Neural cell (in vitro differentiated cells): Measurements from ENCODE around the gene RAP1GDS1. TPM values are rescaled to one million over a fixed set of nuclear protein-coding genes. Genes with fewer than 3 reads are reported as not detected.

Source experiments
- H2AFZ ChIP-seq: fragments of 200-600, 300-800 bp; sonication (generic), shearing (Covaris generic); 2 replicates; pipeline ENCODE4 v1.6.0; 2014; ENCODE audit warnings: low read depth, mild to moderate bottlenecking, antibody characterized with exemption, low read length, moderate library complexity
- H3F3A ChIP-seq: fragments of 200-600 bp; shearing (Covaris generic); 2 replicates; pipeline ENCODE4 v1.6.1; 2016; ENCODE audit warnings: mild to moderate bottlenecking, moderate library complexity, mixed read lengths, antibody characterized with exemption, low read length; ENCODE audit not compliant: insufficient read depth, poor library complexity, severe bottlenecking
- H3K27ac ChIP-seq: fragments of 200-600, 300-800 bp; sonication (generic), shearing (Covaris generic); 2 replicates; pipeline ENCODE4 v1.5.1; 2014; ENCODE audit warnings: mild to moderate bottlenecking, low read length, moderate library complexity
- H3K27me3 ChIP-seq: fragments of 300-800, 200-600 bp; sonication (generic), shearing (Covaris generic); 2 replicates; pipeline ENCODE4 v1.6.0; 2014; ENCODE audit warnings: mild to moderate bottlenecking, low read depth, low read length, moderate library complexity; ENCODE audit not compliant: insufficient read depth
- H3K36me3 ChIP-seq: fragments of 300-800, 200-600 bp; sonication (generic), shearing (Covaris generic); 2 replicates; pipeline ENCODE4 v1.5.1; 2014; ENCODE audit warnings: mild to moderate bottlenecking, antibody characterized with exemption, low read length, moderate library complexity; ENCODE audit not compliant: insufficient read depth
- H3K4me2 ChIP-seq: fragments of 300-800, 200-600 bp; sonication (generic), shearing (Covaris generic); 2 replicates; pipeline ENCODE4 v1.6.0; 2014; ENCODE audit warnings: mild to moderate bottlenecking, low read length
- H3K4me3 ChIP-seq: fragments of 300-800, 200-600 bp; sonication (generic), shearing (Covaris generic); 2 replicates; pipeline ENCODE4 v1.5.1; 2014; ENCODE audit warnings: mild to moderate bottlenecking, low read length, moderate library complexity
- H3K79me2 ChIP-seq: fragments of 200-600 bp; shearing (Covaris generic); replicated peaks from 2 replicates; pipeline ENCODE4 v1.6.0; 2014; ENCODE audit warnings: mild to moderate bottlenecking, low read length, moderate library complexity; ENCODE audit not compliant: insufficient read depth
- H3K9ac ChIP-seq: fragments of 300-800, 200-600 bp; sonication (generic), shearing (Covaris generic); 2 replicates; pipeline ENCODE4 v1.6.1; 2016; ENCODE audit warnings: mild to moderate bottlenecking, low read length, mixed read lengths
- H3K9me2 ChIP-seq: fragments of 200-600 bp; shearing (Covaris generic); 2 replicates; pipeline ENCODE4 v1.6.1; 2016; ENCODE audit warnings: mild to moderate bottlenecking, low read length, mixed read lengths; ENCODE audit not compliant: insufficient read depth
- H3K9me3 ChIP-seq: fragments of 200-600, 300-800 bp; sonication (generic), shearing (Covaris generic); 2 replicates; pipeline ENCODE4 v1.6.1; 2016; ENCODE audit warnings: mild to moderate bottlenecking, mixed run types, low read length, moderate library complexity, mixed read lengths
- H4K20me1 ChIP-seq: fragments of 200-600 bp; shearing (Covaris generic); 2 replicates; pipeline ENCODE4 v1.6.1; 2016; ENCODE audit warnings: mild to moderate bottlenecking, mixed run types; ENCODE audit not compliant: insufficient read depth
- EP300 ChIP-seq: fragments of 450-650 bp; conservative IDR thresholded peaks from 2 replicates; pipeline ENCODE4 v1.6.1; 2014; ENCODE audit warnings: antibody characterized with exemption, mild to moderate bottlenecking, moderate library complexity; ENCODE audit not compliant: poor library complexity, severe bottlenecking
- EZH2 ChIP-seq: fragments of 200-600, 300-800 bp; shearing (Covaris generic), sonication (generic); IDR thresholded peaks from 2 replicates; pipeline ENCODE4 v1.6.1; 2014; ENCODE audit warnings: antibody characterized with exemption, low read length, borderline replicate concordance, mild to moderate bottlenecking; ENCODE audit not compliant: insufficient read depth, poor library complexity, severe bottlenecking
- MXI1 ChIP-seq: fragments of 450-650 bp; conservative IDR thresholded peaks from 2 replicates; pipeline ENCODE4 v1.6.1; 2014; ENCODE audit warnings: antibody characterized with exemption, mild to moderate bottlenecking; ENCODE audit not compliant: poor library complexity, severe bottlenecking
- POLR2AphosphoS5 ChIP-seq: IDR thresholded peaks from 2 replicates; pipeline ENCODE4 v1.6.1; 2012
- RAD21 ChIP-seq: fragments of 450-650 bp; conservative IDR thresholded peaks from 2 replicates; pipeline ENCODE4 v1.6.1; 2014; ENCODE audit warnings: antibody characterized with exemption, mild to moderate bottlenecking, moderate library complexity
- SMC3 ChIP-seq: fragments of 450-650 bp; conservative IDR thresholded peaks from 2 replicates; pipeline ENCODE4 v1.6.1; 2014; ENCODE audit warnings: antibody characterized with exemption, mild to moderate bottlenecking, moderate library complexity; ENCODE audit not compliant: poor library complexity
- TAF1 ChIP-seq: IDR thresholded peaks from 2 replicates; pipeline ENCODE4 v1.6.1; 2012; ENCODE audit warnings: low read depth
- polyA plus RNA-seq: library from polyadenylated mRNA; depleted of rRNA; stranded (reverse); fragments of >200 nt; gene quantifications from 2 replicates; pipeline ENCODE4 v1.2.3, GENCODE V29; 2014
- TF ChIP-seq, protein P1 (sequence below): fragments of 450-650 bp; IDR thresholded peaks from 2 replicates; pipeline ENCODE4 v1.5.1; 2014; ENCODE audit warnings: antibody characterized with exemption, mild to moderate bottlenecking, moderate library complexity; ENCODE audit not compliant: poor library complexity, severe bottlenecking
- TF ChIP-seq, protein P2 (sequence below): IDR thresholded peaks from 2 replicates; pipeline ENCODE4 v1.6.1; 2012; ENCODE audit warnings: borderline replicate concordance

The RAP1GDS1 gene
- polyA plus RNA-seq, 1 donor from 2014 or later = 41.1 TPM

DNA sequence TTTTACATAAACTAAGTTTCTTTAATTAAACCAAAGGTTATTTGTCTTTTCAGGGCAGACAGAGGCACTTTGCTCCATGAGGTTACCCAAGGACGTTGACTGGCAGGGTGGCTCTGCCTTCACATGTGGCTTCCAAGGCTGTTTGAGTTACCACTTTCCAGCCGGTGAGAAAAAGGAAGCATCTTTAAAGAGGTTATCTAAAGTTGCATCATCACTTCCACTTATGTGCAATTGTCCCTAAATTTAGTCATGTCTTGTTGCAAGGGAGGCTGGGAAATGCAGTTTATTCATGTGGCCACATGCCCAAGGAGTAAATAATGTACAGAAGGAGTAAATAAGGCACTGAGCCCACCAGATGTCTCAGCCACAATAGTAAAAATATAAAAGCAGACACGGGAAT lies 29.0 kb upstream of the RAP1GDS1 start:
- no peak for TF ChIP-seq MXI1
- TF ChIP-seq EZH2 = no peak
- TF ChIP-seq TAF1 = no peak
- TF ChIP-seq, protein P1, sequence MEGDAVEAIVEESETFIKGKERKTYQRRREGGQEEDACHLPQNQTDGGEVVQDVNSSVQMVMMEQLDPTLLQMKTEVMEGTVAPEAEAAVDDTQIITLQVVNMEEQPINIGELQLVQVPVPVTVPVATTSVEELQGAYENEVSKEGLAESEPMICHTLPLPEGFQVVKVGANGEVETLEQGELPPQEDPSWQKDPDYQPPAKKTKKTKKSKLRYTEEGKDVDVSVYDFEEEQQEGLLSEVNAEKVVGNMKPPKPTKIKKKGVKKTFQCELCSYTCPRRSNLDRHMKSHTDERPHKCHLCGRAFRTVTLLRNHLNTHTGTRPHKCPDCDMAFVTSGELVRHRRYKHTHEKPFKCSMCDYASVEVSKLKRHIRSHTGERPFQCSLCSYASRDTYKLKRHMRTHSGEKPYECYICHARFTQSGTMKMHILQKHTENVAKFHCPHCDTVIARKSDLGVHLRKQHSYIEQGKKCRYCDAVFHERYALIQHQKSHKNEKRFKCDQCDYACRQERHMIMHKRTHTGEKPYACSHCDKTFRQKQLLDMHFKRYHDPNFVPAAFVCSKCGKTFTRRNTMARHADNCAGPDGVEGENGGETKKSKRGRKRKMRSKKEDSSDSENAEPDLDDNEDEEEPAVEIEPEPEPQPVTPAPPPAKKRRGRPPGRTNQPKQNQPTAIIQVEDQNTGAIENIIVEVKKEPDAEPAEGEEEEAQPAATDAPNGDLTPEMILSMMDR = no peak
- TF ChIP-seq POLR2AphosphoS5 = no peak
- TF ChIP-seq, protein P2, sequence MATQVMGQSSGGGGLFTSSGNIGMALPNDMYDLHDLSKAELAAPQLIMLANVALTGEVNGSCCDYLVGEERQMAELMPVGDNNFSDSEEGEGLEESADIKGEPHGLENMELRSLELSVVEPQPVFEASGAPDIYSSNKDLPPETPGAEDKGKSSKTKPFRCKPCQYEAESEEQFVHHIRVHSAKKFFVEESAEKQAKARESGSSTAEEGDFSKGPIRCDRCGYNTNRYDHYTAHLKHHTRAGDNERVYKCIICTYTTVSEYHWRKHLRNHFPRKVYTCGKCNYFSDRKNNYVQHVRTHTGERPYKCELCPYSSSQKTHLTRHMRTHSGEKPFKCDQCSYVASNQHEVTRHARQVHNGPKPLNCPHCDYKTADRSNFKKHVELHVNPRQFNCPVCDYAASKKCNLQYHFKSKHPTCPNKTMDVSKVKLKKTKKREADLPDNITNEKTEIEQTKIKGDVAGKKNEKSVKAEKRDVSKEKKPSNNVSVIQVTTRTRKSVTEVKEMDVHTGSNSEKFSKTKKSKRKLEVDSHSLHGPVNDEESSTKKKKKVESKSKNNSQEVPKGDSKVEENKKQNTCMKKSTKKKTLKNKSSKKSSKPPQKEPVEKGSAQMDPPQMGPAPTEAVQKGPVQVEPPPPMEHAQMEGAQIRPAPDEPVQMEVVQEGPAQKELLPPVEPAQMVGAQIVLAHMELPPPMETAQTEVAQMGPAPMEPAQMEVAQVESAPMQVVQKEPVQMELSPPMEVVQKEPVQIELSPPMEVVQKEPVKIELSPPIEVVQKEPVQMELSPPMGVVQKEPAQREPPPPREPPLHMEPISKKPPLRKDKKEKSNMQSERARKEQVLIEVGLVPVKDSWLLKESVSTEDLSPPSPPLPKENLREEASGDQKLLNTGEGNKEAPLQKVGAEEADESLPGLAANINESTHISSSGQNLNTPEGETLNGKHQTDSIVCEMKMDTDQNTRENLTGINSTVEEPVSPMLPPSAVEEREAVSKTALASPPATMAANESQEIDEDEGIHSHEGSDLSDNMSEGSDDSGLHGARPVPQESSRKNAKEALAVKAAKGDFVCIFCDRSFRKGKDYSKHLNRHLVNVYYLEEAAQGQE = no peak
- no peak for TF ChIP-seq EP300
- no peak for TF ChIP-seq SMC3
- no peak for TF ChIP-seq RAD21
- Histone ChIP-seq H3K27ac (no peak overlapping the region), H3K4me3 (no peak overlapping the region), H2AFZ (no peak overlapping the region), H3F3A (no peaks in the 10 kb centered on the region), H3K4me2 (no peak overlapping the region), H3K27me3 (no peaks in the 10 kb centered on the region), H4K20me1 (no peaks in the 10 kb centered on the region), H3K9me3 (no peaks in the 10 kb centered on the region), H3K9ac (no peak overlapping the region), H3K36me3 (no peaks in the 10 kb centered on the region), H3K9me2 (no peaks in the 10 kb centered on the region), H3K79me2 (no peaks in the 10 kb centered on the region)

DNA sequence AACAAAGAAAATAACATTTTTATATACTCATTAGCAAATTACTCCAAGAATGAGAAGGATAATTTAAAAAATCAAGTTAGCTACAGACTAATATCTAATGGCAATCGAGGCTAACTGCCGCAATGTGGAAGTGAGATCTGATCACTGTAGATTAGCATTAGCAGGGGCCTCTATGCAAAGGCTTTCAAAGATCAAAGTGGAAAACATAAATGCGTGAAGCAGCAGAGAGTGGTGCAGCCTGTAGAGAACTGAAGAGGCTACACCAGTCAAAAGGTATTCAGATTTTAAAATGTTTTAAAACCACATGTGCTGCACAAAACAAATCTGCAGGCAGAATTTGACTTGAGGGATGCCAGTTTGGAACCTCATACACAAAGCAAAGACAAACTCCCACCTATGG lies 24.0 kb upstream of the RAP1GDS1 start:
- H3K27me3 ChIP-seq = no peaks in the 10 kb centered on the region
- H3K9ac ChIP-seq = no peak overlapping the region
- TF ChIP-seq TAF1 = no peak
- TF ChIP-seq EP300 = no peak
- no peaks in the 10 kb centered on the region for H3K36me3 ChIP-seq
- H3K9me3 ChIP-seq = no peaks in the 10 kb centered on the region
- H3K79me2 ChIP-seq = no peaks in the 10 kb centered on the region
- H3K27ac ChIP-seq = no peak overlapping the region
- H3K4me2 ChIP-seq = no peak overlapping the region
- H2AFZ ChIP-seq = no peak overlapping the region
- H3F3A ChIP-seq = no peaks in the 10 kb centered on the region
- H4K20me1 ChIP-seq = no peaks in the 10 kb centered on the region
- H3K9me2 ChIP-seq = no peaks in the 10 kb centered on the region
- H3K4me3 ChIP-seq = no peak overlapping the region

DNA sequence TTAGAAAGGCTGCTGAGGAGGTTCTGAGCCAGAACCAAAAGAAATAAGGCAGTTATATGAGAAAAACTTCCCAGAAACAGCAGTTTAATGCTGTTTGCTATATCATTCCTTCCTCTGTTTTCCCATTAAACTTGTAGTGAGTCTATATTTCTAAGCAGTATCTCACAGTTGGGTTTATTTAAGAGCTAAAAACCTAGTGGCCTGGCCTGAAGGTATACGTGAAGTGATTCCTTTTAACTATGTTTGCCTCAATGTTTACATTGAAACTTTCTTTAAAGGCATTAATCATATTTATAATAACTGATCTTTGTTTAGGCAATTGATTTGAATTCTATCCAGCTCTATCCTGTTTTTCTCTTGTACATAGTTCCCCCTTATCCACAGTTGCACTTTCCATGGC lies 19.1 kb upstream of the RAP1GDS1 start:
- H3F3A ChIP-seq = no peaks in the 10 kb centered on the region
- H3K9me2 ChIP-seq = no peaks in the 10 kb centered on the region
- no peak overlapping the region for H3K4me2 ChIP-seq
- H4K20me1 ChIP-seq = no peaks in the 10 kb centered on the region
- H3K27me3 ChIP-seq = no peaks in the 10 kb centered on the region
- H3K36me3 ChIP-seq = no peaks in the 10 kb centered on the region
- no peak overlapping the region for H3K4me3 ChIP-seq
- no peak overlapping the region for H3K27ac ChIP-seq
- H3K79me2 ChIP-seq = no peaks in the 10 kb centered on the region
- H3K9me3 ChIP-seq = no peaks in the 10 kb centered on the region
- H3K9ac ChIP-seq = no peak overlapping the region
- H2AFZ ChIP-seq = no peak overlapping the region
- TF ChIP-seq TAF1 = no peak
- TF ChIP-seq EZH2 = no peak
- no peak for TF ChIP-seq RAD21
- no peak for TF ChIP-seq EP300
- TF ChIP-seq, protein P1 = no peak
